Esophagus squamous epithelium (tissue), 5 donors: ENCODE data around the gene PLBD1. TPM values are rescaled to one million over a fixed set of nuclear protein-coding genes. Genes with fewer than 3 reads are reported as not detected.

Experiments used
- DNase-seq: peaks from one replicate; lab custom pipeline; 2025; lab: John Stamatoyannopoulos, UW
- H3K27ac ChIP-seq, 4 donors: fragments of 200-600 bp; sonication (generic); one replicate each; pipeline ENCODE4 v1.5.1; 2016 to 2019; ENCODE audit warnings: mild to moderate bottlenecking in 1 of 4
- H3K27me3 ChIP-seq, 4 donors: fragments of 200-600 bp; sonication (generic); 1 replicate in 3 of 4; 2 replicates in 1 of 4; pipeline versions ENCODE4 v1.5.1 to v1.6.0; 2017 to 2021; ENCODE audit warnings: antibody characterized with exemption in 1 of 4
- H3K36me3 ChIP-seq, 3 donors: fragments of 200-600 bp; sonication (generic); one replicate each; pipeline ENCODE4 v1.5.1; 2016 to 2019
- H3K4me1 ChIP-seq, 3 donors: fragments of 200-600 bp; sonication (generic); one replicate each; pipeline ENCODE4 v1.5.1; 2017 to 2019
- H3K4me3 ChIP-seq, 4 donors: fragments of 200-600 bp; sonication (generic); 1 replicate in 3 of 4; 2 replicates in 1 of 4; pipeline ENCODE4 v1.5.1; 2016 to 2019; ENCODE audit warnings: mild to moderate bottlenecking in 2 of 4, moderate library complexity in 1 of 4
- H3K9me3 ChIP-seq, 3 donors: fragments of 200-600 bp; sonication (generic); one replicate each; pipeline ENCODE4 v1.5.1; 2016 to 2019
- CTCF ChIP-seq, 6 experiments: fragments of 450-650 bp in 4 of 6; fragments of 200-600 bp in 2 of 6; sonication (generic) in 2 of 6; IDR thresholded peaks; one replicate each; pipeline ENCODE4 v1.5.1; 2016 to 2019; ENCODE audit warnings: antibody characterized with exemption in 6 of 6, mild to moderate bottlenecking in 4 of 6, moderate library complexity in 4 of 6
- POLR2A ChIP-seq, 4 donors: fragments of 450-650 bp; IDR thresholded peaks; one replicate each; pipeline ENCODE4 v1.6.1; 2017; ENCODE audit warnings: antibody characterized with exemption in 4 of 4, mild to moderate bottlenecking in 4 of 4, moderate library complexity in 3 of 4
- WGBS, 2 donors: methylation state at CpG; one replicate each; pipeline ENCODE4 v1.1.5; 2018; 5-methylcytosine and 5-hydroxymethylcytosine counted together
- intact Hi-C: fragments of 100-400 bp; cut with DNase I; formaldehyde crosslinking; loops from one replicate; pipeline ENCODE4 v1.15.0; 2022
- small RNA-seq, 4 donors: library from RNA; depleted of rRNA; stranded (forward); fragments of <200 nt; gene quantifications; one replicate each; pipeline ENCODE3, GENCODE V24; 2016
- total RNA-seq, 4 donors: library from RNA; depleted of rRNA; stranded (reverse); fragments of >200 nt; gene quantifications; one replicate each; pipeline ENCODE4 v1.1.0, GENCODE V29; 2016
- donor health status: DM: yes; HTN: yes; CAD: no.

Gene PLBD1
- total RNA-seq, 4 donors from 2014 or later: 32.4 to 71.8 (median 56.5) TPM

- H3K27ac ChIP-seq: no peak overlapping the region
- TF ChIP-seq CTCF (IDR thresholded peaks at IDR 0.05): no peak
- no peak for TF ChIP-seq POLR2A (IDR thresholded peaks at IDR 0.05)
- intact Hi-C loops: no loop called here
- DNase-seq: no peak
- peaks cover 5 to 54% (median 39%) of the 10 kb centered on the region in 3 donors for H3K9me3 ChIP-seq
- H3K36me3 ChIP-seq: peaks cover 7 to 97% (median 10%) of the 10 kb centered on the region in 3 donors
- WGBS, 2 donors: 100% methylated on average over 1 of the region's 1 CpG
- no peaks in the 10 kb centered on the region for H3K27me3 ChIP-seq
- no peak overlapping the region for H3K4me3 ChIP-seq
- no peaks in the 10 kb centered on the region for H3K4me1 ChIP-seq
Observed at GRCh38 chr12:14471497-14471896, 96.2 kb downstream of the PLBD1 start.

GRCh38 chr12:14460212-14460841, 107.4 kb downstream of the PLBD1 start:
- no peak for TF ChIP-seq POLR2A (IDR thresholded peaks at IDR 0.05)
- no peak for TF ChIP-seq CTCF (IDR thresholded peaks at IDR 0.05)
- Histone ChIP-seq H3K36me3 (peaks cover 0 to 84% (median 13%) of the 10 kb centered on the region in 3 donors), H3K4me1 (no peaks in the 10 kb centered on the region), H3K27me3 (no peaks in the 10 kb centered on the region), H3K27ac (no peak overlapping the region), H3K9me3 (no peaks in the 10 kb centered on the region), H3K4me3 (no peak overlapping the region)
- WGBS, 2 donors: 90 to 92% methylated on average over 5 of the region's 5 CpGs
- DNase-seq: no peak
- intact Hi-C loops: no loop called here

GRCh38 chr12:14454098-14454907, 113.4 kb downstream of the PLBD1 start:
- H3K27ac ChIP-seq: no peak overlapping the region
- no peaks in the 10 kb centered on the region for H3K9me3 ChIP-seq
- intact Hi-C loops: no loop called here
- H3K4me1 ChIP-seq: no peaks in the 10 kb centered on the region
- H3K4me3 ChIP-seq: no peak overlapping the region
- no peak for DNase-seq
- peaks cover 0 to 94% (median 10%) of the 10 kb centered on the region in 3 donors for H3K36me3 ChIP-seq
- WGBS, 2 donors: 65 to 79% methylated on average over 2 of the region's 2 CpGs
- TF ChIP-seq POLR2A (IDR thresholded peaks at IDR 0.05) (no peak), CTCF (IDR thresholded peaks at IDR 0.05) (peak in 5 of 6 experiments; percentile 24 to 77 (median 43))
- no peaks in the 10 kb centered on the region for H3K27me3 ChIP-seq

Small RNAs within 50 kb of the gene (small RNA-seq; reads per million reads assigned to genes)
- 0 reads per million in 4 donors for gene RN7SKP134

Other genes starting within 250 kb of the PLBD1 start
- gene ATF7IP, start 202.2 kb downstream of the PLBD1 start, total RNA-seq: 10 to 100 TPM; 29.2 to 38.7 (median 34.8) TPM
- gene GUCY2C, start 128.7 kb upstream of the PLBD1 start, total RNA-seq: under 1 TPM in 1 of 4 donors, not detected in 3; 0.19 TPM
- 10 to 100 TPM; 16.0 to 21.4 (median 18.2) TPM for gene WBP11, start 235.6 kb upstream of the PLBD1 start, total RNA-seq
- gene C12orf60, start 235.8 kb upstream of the PLBD1 start, total RNA-seq: 1 to 10 TPM in 1 of 4 donors, under 1 TPM in 3; 0.15 to 2.6 (median 0.65) TPM
- under 1 TPM in 1 of 4 donors, not detected in 3; 0.50 TPM for gene SMCO3, start 246.3 kb upstream of the PLBD1 start, total RNA-seq